ENCODE results near the gene PHF23.

Gene PHF23

GRCh38 chr17:7239091-7240027 lies at the start of gene PHF23:
Gene PHF23 (minus strand): TSS chr17:7239457. CDS start chr17:7239279, 178 bp downstream.
- DNase-seq (ENCODE audit: low read depth), result peak; percentile 100

DNA sequence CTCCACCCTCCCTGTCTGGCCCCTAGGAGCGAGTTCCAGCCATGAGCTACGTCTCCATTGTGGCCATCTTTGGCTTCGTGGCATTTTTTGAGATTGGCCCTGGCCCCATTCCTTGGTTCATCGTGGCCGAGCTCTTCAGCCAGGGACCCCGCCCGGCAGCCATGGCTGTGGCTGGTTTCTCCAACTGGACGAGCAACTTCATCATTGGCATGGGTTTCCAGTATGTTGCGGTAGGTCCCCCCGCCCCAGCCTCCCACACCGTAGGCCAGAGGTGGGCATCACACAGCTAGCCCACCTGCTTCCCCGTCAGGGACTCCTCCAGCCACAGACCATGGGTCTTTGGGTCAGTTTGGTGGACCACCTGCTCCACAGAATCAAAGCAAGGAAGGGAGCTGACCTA lies 46.4 kb upstream of the PHF23 start:
- no peak for DNase-seq (ENCODE audit: low read depth)

- DNase-seq (ENCODE audit: low read depth), result no peak
These were observed 45.7 kb upstream of the PHF23 start for GRCh38 chr17:7284911-7285310.

DNA sequence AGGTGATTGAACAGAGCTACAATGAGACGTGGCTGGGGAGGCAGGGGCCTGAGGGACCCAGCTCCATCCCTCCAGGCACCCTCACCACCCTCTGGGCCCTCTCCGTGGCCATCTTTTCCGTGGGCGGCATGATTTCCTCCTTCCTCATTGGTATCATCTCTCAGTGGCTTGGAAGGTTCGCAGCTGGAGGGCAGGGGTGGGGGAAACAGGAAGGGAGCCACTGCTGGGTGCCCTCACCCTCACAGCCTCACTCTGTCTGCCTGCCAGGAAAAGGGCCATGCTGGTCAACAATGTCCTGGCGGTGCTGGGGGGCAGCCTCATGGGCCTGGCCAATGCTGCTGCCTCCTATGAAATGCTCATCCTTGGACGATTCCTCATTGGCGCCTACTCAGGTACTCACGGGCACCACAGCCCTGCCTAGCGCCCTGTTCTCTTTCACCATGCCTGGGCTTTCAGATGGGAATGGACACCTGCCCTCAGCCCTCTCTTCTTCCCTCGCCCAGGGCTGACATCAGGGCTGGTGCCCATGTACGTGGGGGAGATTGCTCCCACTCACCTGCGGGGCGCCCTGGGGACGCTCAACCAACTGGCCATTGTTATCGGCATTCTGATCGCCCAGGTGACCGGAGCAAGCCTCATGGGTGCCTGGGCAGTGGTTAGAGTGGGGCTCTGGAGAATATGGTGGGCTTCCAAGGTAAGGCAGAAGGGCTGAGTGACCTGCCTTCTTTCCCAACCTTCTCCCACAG lies 44.4 kb upstream of the PHF23 start:
- no peak for DNase-seq (ENCODE audit: low read depth)

DNA sequence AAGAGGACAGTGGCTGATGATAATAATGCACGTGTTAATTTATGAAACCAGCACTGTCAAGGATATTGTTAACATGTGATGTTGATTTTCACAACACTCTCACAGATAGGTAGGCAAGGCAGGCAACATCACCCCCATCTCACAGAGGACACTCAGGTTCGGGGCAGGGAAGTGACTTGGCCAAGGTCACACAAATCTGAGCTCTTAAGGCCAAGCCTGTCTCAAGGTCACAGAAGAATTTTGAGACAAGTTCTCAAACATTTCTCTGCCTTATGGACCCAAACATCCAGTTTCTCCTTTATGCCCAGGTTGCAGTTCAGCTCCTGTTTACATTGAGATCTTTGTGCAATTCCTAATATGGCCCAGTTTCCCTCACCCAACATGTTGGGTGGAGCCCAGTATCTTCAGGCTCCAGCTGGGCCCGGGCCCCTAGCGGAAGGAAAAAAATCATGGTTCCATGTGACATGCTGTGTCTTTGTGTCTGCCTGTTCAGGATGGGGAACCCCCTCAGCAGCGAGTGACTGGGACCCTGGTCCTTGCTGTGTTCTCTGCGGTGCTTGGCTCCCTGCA lies 43.6 kb upstream of the PHF23 start:
- DNase-seq (ENCODE audit: low read depth), result no peak

GRCh38 chr17:7281953-7282751 lies 42.9 kb upstream of the PHF23 start:
- DNase-seq (ENCODE audit: low read depth), result no peak

GRCh38 chr17:7281074-7281952 lies 42.1 kb upstream of the PHF23 start, which contains the start of gene SLC2A4:
Gene SLC2A4 (plus strand): TSS chr17:7281718. CDS start chr17:7281935, 217 bp downstream.
- DNase-seq (ENCODE audit: low read depth), result peak; percentile 97

DNA sequence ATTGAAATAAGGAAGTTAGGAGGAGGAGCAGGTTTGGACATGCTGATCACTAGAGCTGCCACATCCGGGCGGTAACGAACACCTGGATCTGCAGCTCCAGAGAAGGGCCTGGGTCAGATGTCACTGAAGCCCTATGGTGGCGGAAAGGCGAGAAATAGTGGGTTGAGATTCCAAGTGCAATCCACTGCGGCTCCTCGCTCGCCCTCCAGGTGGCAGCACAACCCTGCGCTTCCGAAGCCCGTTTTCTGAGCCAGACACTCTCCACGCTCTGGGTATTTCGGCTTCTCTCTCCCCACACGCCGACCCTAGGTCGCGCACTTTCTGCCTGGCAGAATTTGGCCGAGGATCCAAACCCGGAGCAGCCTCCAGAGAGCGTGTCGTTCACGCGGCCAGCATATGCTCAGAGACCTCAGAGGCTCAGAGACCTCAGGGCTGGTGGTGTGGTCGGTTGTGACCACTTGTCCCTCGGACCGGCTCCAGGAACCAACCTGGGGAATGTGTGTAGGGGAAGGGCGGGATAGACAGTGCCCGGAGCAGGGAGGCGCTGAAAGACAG lies 41.3 kb upstream of the PHF23 start:
- peak; percentile 86 for DNase-seq (ENCODE audit: low read depth)

DNA sequence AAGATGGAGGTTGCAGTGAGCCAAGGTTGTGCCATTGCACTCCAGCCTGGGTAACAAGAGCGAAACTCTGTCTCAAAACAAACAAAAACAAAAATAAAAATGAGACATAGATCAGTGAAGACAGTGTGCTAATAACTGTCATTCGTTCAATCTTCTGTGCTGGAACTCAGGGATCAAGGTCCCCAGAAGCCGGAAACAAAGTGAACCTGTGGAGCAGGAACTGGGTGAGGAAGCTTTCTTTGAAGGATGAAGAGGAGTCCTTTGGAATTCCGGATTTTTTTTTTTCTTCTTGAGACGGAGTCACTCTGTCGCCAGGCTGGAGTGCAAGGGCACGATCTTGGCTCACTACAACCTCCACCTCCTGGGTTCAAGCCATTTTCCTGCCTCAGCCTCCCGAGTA lies 40.2 kb upstream of the PHF23 start:
- no peak for DNase-seq (ENCODE audit: low read depth)

GRCh38 chr17:7266784-7267183 lies 27.5 kb upstream of the PHF23 start:
- DNase-seq (ENCODE audit: low read depth), result peak; percentile 76

DNA sequence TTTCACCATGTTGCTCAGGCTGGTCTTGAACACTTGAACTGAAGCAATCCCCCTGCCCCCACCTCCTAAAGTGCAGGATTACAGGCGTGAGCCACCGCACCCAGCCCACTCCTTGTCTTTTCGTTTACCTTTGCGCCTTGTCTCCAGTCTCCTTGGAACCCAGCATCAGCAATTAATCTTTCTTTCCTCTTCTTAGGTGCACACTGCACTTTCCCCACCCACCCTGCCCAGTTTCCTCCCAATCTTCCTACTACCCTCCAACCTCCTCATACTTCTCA lies 24.5 kb upstream of the PHF23 start:
- no peak for DNase-seq (ENCODE audit: low read depth)

DNA sequence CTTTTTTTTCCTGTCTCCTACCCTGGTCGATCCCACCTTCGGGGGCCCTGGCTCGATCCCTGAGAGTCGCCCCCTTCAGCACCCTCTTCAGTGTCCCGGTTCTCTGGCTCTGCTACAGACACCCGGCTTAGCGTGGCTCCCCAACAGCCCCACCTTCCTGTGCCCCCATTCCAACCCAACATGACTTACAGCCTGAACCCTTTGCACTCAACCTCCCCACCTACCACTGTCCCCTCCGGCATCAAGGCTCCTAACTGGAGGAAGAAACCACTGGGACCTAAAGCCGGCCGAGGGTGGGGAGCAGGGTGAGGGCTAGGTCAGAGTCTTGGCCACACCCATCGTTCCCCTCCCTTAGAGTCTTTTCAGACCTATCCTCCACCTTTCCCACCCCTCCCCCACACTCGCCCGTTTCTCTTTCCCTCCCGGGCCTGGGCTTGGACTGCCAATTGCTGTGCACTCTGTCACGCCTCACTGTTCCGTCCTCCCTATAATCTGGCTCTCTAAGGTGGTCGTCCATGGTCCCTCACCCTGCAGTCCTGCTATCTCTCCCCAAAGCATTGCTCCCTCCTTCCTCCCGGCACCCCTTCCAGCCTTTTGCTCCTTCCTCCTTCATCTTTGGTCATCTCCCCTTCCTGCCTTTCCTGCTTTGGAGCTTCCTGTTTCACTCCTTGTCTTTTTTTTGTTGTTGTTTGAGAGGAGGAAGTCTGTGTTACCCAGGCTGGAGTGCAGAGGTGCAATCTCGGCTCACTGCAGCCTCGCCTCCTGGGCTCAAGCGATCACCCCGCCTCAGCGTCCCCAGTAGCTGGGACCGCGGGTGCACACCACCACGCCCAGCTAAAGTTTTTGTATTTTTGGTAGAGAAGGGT lies 23.9 kb upstream of the PHF23 start:
- no peak for DNase-seq (ENCODE audit: low read depth)

GRCh38 chr17:7262192-7262934 lies 23.1 kb upstream of the PHF23 start, which contains the start of gene CLDN7:
Gene CLDN7 (minus strand): TSS chr17:7262478. CDS start chr17:7262043, 435 bp downstream.
- DNase-seq (ENCODE audit: low read depth), result no peak

- DNase-seq (ENCODE audit: low read depth), result no peak
These were observed 22.3 kb upstream of the PHF23 start for GRCh38 chr17:7261379-7262191.

DNA sequence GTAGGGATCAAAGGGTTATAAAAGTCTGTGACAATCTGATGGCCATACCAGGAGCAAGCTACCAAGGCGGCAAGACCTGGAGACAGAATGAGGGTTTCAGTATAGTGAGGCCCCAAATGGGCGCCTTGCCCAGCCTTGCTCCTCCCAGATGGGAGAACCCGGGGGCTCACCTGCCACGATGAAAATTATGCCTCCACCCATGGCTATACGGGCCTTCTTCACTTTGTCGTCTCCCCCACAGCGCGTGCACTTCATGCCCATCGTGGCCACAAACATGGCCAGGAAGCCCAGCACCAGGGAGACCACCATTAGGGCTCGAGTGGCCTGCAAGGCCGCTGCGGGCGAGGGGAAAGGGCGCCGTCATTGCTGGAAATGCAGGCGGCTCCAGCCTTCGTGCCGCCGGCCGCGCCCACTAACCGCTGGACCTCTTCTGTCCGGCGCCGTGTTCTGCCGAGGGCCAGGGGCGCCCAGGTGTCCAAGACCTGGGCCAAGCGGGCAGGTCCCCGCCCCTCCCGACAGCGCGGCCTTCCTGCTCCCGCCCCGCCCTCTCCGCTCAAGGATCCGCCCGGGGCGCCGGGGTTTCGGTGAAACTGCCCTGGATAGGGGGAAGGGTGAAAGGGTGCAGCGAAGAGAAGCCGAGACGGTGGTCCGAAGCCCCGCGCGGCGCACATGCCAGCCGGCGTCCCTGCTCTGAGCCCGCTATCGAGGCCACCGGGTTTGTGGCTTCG lies 21.6 kb upstream of the PHF23 start:
- no peak for DNase-seq (ENCODE audit: low read depth)

- no peak for DNase-seq (ENCODE audit: low read depth)
These were observed 20.9 kb upstream of the PHF23 start for GRCh38 chr17:7260151-7260550.

GRCh38 chr17:7259555-7259889 lies 20.3 kb upstream of the PHF23 start:
- no peak for DNase-seq (ENCODE audit: low read depth)

Measured in ELR (cell line).